Neural cell (in vitro differentiated cells): ENCODE data around the gene CCS. TPM values are rescaled to one million over a fixed set of nuclear protein-coding genes. Genes with fewer than 3 reads are reported as not detected.
A peak's percentile ranks its signal among the peaks of the same experiment; 100 is the strongest.
"Not testable (repeated sequence)": the region's sequence is repeated elsewhere in the genome, so short reads cannot be mapped to it uniquely, and the experiment has no call there.

ENCODE experiments used
- H2AFZ ChIP-seq: fragments of 200-600, 300-800 bp; sonication (generic), shearing (Covaris generic); 2 replicates; pipeline ENCODE4 v1.6.0; 2014; ENCODE audit warnings: low read depth, mild to moderate bottlenecking, antibody characterized with exemption, low read length, moderate library complexity
- H3F3A ChIP-seq: fragments of 200-600 bp; shearing (Covaris generic); 2 replicates; pipeline ENCODE4 v1.6.1; 2016; ENCODE audit warnings: mild to moderate bottlenecking, moderate library complexity, mixed read lengths, antibody characterized with exemption, low read length; ENCODE audit not compliant: insufficient read depth, poor library complexity, severe bottlenecking
- H3K27ac ChIP-seq: fragments of 200-600, 300-800 bp; sonication (generic), shearing (Covaris generic); 2 replicates; pipeline ENCODE4 v1.5.1; 2014; ENCODE audit warnings: mild to moderate bottlenecking, low read length, moderate library complexity
- H3K27me3 ChIP-seq: fragments of 300-800, 200-600 bp; sonication (generic), shearing (Covaris generic); 2 replicates; pipeline ENCODE4 v1.6.0; 2014; ENCODE audit warnings: mild to moderate bottlenecking, low read depth, low read length, moderate library complexity; ENCODE audit not compliant: insufficient read depth
- H3K36me3 ChIP-seq: fragments of 300-800, 200-600 bp; sonication (generic), shearing (Covaris generic); 2 replicates; pipeline ENCODE4 v1.5.1; 2014; ENCODE audit warnings: mild to moderate bottlenecking, antibody characterized with exemption, low read length, moderate library complexity; ENCODE audit not compliant: insufficient read depth
- H3K4me2 ChIP-seq: fragments of 300-800, 200-600 bp; sonication (generic), shearing (Covaris generic); 2 replicates; pipeline ENCODE4 v1.6.0; 2014; ENCODE audit warnings: mild to moderate bottlenecking, low read length
- H3K4me3 ChIP-seq: fragments of 300-800, 200-600 bp; sonication (generic), shearing (Covaris generic); 2 replicates; pipeline ENCODE4 v1.5.1; 2014; ENCODE audit warnings: mild to moderate bottlenecking, low read length, moderate library complexity
- H3K79me2 ChIP-seq: fragments of 200-600 bp; shearing (Covaris generic); replicated peaks from 2 replicates; pipeline ENCODE4 v1.6.0; 2014; ENCODE audit warnings: mild to moderate bottlenecking, low read length, moderate library complexity; ENCODE audit not compliant: insufficient read depth
- H3K9ac ChIP-seq: fragments of 300-800, 200-600 bp; sonication (generic), shearing (Covaris generic); 2 replicates; pipeline ENCODE4 v1.6.1; 2016; ENCODE audit warnings: mild to moderate bottlenecking, low read length, mixed read lengths
- H3K9me2 ChIP-seq: fragments of 200-600 bp; shearing (Covaris generic); 2 replicates; pipeline ENCODE4 v1.6.1; 2016; ENCODE audit warnings: mild to moderate bottlenecking, low read length, mixed read lengths; ENCODE audit not compliant: insufficient read depth
- H3K9me3 ChIP-seq: fragments of 200-600, 300-800 bp; sonication (generic), shearing (Covaris generic); 2 replicates; pipeline ENCODE4 v1.6.1; 2016; ENCODE audit warnings: mild to moderate bottlenecking, mixed run types, low read length, moderate library complexity, mixed read lengths
- H4K20me1 ChIP-seq: fragments of 200-600 bp; shearing (Covaris generic); 2 replicates; pipeline ENCODE4 v1.6.1; 2016; ENCODE audit warnings: mild to moderate bottlenecking, mixed run types; ENCODE audit not compliant: insufficient read depth
- EP300 ChIP-seq: fragments of 450-650 bp; conservative IDR thresholded peaks from 2 replicates; pipeline ENCODE4 v1.6.1; 2014; ENCODE audit warnings: antibody characterized with exemption, mild to moderate bottlenecking, moderate library complexity; ENCODE audit not compliant: poor library complexity, severe bottlenecking
- EZH2 ChIP-seq: fragments of 200-600, 300-800 bp; shearing (Covaris generic), sonication (generic); IDR thresholded peaks from 2 replicates; pipeline ENCODE4 v1.6.1; 2014; ENCODE audit warnings: antibody characterized with exemption, low read length, borderline replicate concordance, mild to moderate bottlenecking; ENCODE audit not compliant: insufficient read depth, poor library complexity, severe bottlenecking
- MXI1 ChIP-seq: fragments of 450-650 bp; conservative IDR thresholded peaks from 2 replicates; pipeline ENCODE4 v1.6.1; 2014; ENCODE audit warnings: antibody characterized with exemption, mild to moderate bottlenecking; ENCODE audit not compliant: poor library complexity, severe bottlenecking
- POLR2AphosphoS5 ChIP-seq: IDR thresholded peaks from 2 replicates; pipeline ENCODE4 v1.6.1; 2012
- RAD21 ChIP-seq: fragments of 450-650 bp; conservative IDR thresholded peaks from 2 replicates; pipeline ENCODE4 v1.6.1; 2014; ENCODE audit warnings: antibody characterized with exemption, mild to moderate bottlenecking, moderate library complexity
- SMC3 ChIP-seq: fragments of 450-650 bp; conservative IDR thresholded peaks from 2 replicates; pipeline ENCODE4 v1.6.1; 2014; ENCODE audit warnings: antibody characterized with exemption, mild to moderate bottlenecking, moderate library complexity; ENCODE audit not compliant: poor library complexity
- TAF1 ChIP-seq: IDR thresholded peaks from 2 replicates; pipeline ENCODE4 v1.6.1; 2012; ENCODE audit warnings: low read depth
- polyA plus RNA-seq: library from polyadenylated mRNA; depleted of rRNA; stranded (reverse); fragments of >200 nt; gene quantifications from 2 replicates; pipeline ENCODE4 v1.2.3, GENCODE V29; 2014
- TF ChIP-seq, protein P1 (sequence below): IDR thresholded peaks from 2 replicates; pipeline ENCODE4 v1.6.1; 2012; ENCODE audit warnings: borderline replicate concordance
- TF ChIP-seq, protein P2 (sequence below): fragments of 450-650 bp; IDR thresholded peaks from 2 replicates; pipeline ENCODE4 v1.5.1; 2014; ENCODE audit warnings: antibody characterized with exemption, mild to moderate bottlenecking, moderate library complexity; ENCODE audit not compliant: poor library complexity, severe bottlenecking

The CCS gene
- polyA plus RNA-seq, 1 donor from 2014 or later: 40.8 TPM

DNA sequence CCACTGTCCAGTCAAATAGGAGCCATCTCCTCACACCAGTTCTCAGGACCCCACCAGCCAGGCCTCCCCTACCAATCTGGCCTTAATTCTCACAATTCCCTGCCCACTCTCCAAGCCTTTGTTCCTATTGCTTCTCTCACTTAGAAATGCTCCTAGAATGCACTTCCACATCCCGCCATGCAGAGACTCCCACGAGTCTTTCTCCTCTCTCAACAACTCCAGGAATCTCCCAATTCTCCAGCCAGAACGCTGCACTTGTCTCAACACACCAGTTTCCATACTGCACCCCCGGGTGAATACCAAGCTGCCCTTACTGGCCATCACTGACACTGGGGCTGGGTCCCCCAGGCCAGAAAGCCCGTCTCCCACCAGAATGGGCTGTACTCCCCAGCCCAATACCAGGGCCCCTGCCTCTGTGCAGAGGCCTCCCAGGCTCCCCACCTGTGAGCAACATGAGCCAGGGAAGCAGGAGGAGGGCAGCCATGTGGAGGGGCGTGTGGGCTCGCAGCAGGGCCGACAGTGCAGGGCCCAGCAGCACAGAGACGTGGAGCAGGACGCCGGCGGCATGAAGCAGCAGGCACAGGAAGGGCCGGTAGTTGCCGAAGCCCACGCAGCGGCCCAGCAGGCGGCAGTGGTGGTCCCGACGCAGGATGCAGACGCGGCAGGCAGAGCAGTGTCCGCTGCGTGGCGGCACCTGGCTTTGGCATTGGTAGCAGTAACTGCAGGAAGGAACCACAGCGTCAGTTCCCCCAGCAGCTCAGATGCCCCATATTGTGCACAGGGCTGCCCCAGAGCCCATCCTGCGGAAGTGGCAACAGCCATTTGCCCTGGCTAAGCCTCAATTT is 49.5 kb upstream of the CCS start:
- TF ChIP-seq EP300: no peak
- no peak for TF ChIP-seq MXI1
- TF ChIP-seq, protein P1, sequence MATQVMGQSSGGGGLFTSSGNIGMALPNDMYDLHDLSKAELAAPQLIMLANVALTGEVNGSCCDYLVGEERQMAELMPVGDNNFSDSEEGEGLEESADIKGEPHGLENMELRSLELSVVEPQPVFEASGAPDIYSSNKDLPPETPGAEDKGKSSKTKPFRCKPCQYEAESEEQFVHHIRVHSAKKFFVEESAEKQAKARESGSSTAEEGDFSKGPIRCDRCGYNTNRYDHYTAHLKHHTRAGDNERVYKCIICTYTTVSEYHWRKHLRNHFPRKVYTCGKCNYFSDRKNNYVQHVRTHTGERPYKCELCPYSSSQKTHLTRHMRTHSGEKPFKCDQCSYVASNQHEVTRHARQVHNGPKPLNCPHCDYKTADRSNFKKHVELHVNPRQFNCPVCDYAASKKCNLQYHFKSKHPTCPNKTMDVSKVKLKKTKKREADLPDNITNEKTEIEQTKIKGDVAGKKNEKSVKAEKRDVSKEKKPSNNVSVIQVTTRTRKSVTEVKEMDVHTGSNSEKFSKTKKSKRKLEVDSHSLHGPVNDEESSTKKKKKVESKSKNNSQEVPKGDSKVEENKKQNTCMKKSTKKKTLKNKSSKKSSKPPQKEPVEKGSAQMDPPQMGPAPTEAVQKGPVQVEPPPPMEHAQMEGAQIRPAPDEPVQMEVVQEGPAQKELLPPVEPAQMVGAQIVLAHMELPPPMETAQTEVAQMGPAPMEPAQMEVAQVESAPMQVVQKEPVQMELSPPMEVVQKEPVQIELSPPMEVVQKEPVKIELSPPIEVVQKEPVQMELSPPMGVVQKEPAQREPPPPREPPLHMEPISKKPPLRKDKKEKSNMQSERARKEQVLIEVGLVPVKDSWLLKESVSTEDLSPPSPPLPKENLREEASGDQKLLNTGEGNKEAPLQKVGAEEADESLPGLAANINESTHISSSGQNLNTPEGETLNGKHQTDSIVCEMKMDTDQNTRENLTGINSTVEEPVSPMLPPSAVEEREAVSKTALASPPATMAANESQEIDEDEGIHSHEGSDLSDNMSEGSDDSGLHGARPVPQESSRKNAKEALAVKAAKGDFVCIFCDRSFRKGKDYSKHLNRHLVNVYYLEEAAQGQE: no peak
- no peak for TF ChIP-seq RAD21
- no peak for TF ChIP-seq POLR2AphosphoS5
- no peak for TF ChIP-seq TAF1
- TF ChIP-seq SMC3: no peak
- TF ChIP-seq EZH2: no peak
- TF ChIP-seq, protein P2, sequence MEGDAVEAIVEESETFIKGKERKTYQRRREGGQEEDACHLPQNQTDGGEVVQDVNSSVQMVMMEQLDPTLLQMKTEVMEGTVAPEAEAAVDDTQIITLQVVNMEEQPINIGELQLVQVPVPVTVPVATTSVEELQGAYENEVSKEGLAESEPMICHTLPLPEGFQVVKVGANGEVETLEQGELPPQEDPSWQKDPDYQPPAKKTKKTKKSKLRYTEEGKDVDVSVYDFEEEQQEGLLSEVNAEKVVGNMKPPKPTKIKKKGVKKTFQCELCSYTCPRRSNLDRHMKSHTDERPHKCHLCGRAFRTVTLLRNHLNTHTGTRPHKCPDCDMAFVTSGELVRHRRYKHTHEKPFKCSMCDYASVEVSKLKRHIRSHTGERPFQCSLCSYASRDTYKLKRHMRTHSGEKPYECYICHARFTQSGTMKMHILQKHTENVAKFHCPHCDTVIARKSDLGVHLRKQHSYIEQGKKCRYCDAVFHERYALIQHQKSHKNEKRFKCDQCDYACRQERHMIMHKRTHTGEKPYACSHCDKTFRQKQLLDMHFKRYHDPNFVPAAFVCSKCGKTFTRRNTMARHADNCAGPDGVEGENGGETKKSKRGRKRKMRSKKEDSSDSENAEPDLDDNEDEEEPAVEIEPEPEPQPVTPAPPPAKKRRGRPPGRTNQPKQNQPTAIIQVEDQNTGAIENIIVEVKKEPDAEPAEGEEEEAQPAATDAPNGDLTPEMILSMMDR: no peak
- H3K9me3 ChIP-seq: no peaks in the 10 kb centered on the region
- no peak overlapping the region for H3K27ac ChIP-seq
- H3K79me2 ChIP-seq: no peaks in the 10 kb centered on the region
- H3K9me2 ChIP-seq: no peaks in the 10 kb centered on the region
- no peak overlapping the region for H2AFZ ChIP-seq
- H3K27me3 ChIP-seq: no peaks in the 10 kb centered on the region
- no peaks in the 10 kb centered on the region for H3F3A ChIP-seq
- no peak overlapping the region for H3K9ac ChIP-seq
- no peak overlapping the region for H3K4me2 ChIP-seq
- no peaks in the 10 kb centered on the region for H4K20me1 ChIP-seq
- no peaks in the 10 kb centered on the region for H3K36me3 ChIP-seq
- peak overlapping the region; percentile 27 for H3K4me3 ChIP-seq

DNA sequence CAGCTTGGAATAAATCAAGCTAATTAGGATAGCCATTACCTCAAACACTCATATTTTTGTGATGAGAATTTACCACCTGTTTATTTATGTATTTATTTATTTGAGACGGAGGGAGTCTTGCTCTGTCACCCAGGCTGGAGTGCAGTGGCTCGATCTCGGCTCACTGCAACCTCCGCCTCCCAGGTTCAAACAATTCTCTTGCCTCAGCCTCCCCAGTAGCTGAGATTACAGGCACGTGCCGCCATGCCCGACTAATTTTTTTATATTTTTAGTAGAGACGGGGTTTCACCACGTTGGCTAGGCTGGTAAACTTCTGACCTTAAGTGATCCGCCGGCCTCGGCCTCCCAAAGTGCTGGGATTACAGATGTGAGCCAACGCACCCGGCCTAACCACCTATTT is 48.0 kb upstream of the CCS start:
- not testable (repeated sequence) for H3K27ac ChIP-seq, H3K79me2 ChIP-seq, H3K9me2 ChIP-seq, H3K27me3 ChIP-seq, H3K9me3 ChIP-seq, H4K20me1 ChIP-seq, H3F3A ChIP-seq, H3K36me3 ChIP-seq, H2AFZ ChIP-seq
- Histone ChIP-seq H3K4me3 (peak overlapping the region; percentile 81), H3K4me2 (peak overlapping the region; percentile 87), H3K9ac (peak overlapping the region; percentile 86)
